Heart left ventricle (tissue), 16 donors: ENCODE data around the gene UBP1. TPM values are rescaled to one million over a fixed set of nuclear protein-coding genes. Genes with fewer than 3 reads are reported as not detected.

Source experiments
- ATAC-seq, 4 donors: fragments of 200-7000 bp; cut with Tn5 transposase; one replicate each; pipeline ENCODE4 v1.9.1; 2020 to 2022; ENCODE audit warnings: moderate library complexity in 4 of 4, mild to moderate bottlenecking in 3 of 4, moderate number of reproducible peaks in 1 of 4
- DNase-seq, 5 donors: peaks; one replicate each; pipeline ENCODE4 v3.0.0-alpha.2; 2020
- H3K27ac ChIP-seq, 12 donors: fragments of 200-600 bp; sonication (generic) in 4 of 12; one replicate each; pipeline versions ENCODE4 v1.5.0 to v1.8.0; 2016 to 2022; ENCODE audit warnings: mild to moderate bottlenecking in 2 of 12
- H3K27me3 ChIP-seq, 9 donors: fragments of 200-600 bp; sonication (generic) in 2 of 9; one replicate each; pipeline versions ENCODE4 v1.5.1 to v1.8.0; 2016 to 2022; ENCODE audit warnings: mild to moderate bottlenecking in 3 of 9
- H3K36me3 ChIP-seq, 9 donors: fragments of 200-600 bp; sonication (generic) in 2 of 9; one replicate each; pipeline versions ENCODE4 v1.5.0 to v1.8.0; 2018 to 2022; ENCODE audit warnings: mild to moderate bottlenecking in 2 of 9
- H3K4me1 ChIP-seq, 12 donors: fragments of 200-600 bp; sonication (generic) in 4 of 12; one replicate each; pipeline versions ENCODE4 v1.5.0 to v1.8.0; 2016 to 2022; ENCODE audit warnings: mild to moderate bottlenecking in 3 of 12
- H3K4me3 ChIP-seq, 12 donors: fragments of 200-600 bp; sonication (generic) in 4 of 12; one replicate each; pipeline versions ENCODE4 v1.5.0 to v1.8.0; 2017 to 2022; ENCODE audit warnings: mild to moderate bottlenecking in 9 of 12, moderate library complexity in 4 of 12
- H3K9me3 ChIP-seq, 12 donors: fragments of 200-600 bp; sonication (generic) in 4 of 12; one replicate each; pipeline versions ENCODE4 v1.5.0 to v1.8.0; 2016 to 2022; ENCODE audit warnings: mild to moderate bottlenecking in 1 of 12
- CTCF ChIP-seq, 12 donors: fragments of 200-600 bp; sonication (generic) in 4 of 12; IDR thresholded peaks; one replicate each; pipeline versions ENCODE4 v1.5.0 to v1.8.0; 2018 to 2022; ENCODE audit warnings: antibody characterized with exemption in 12 of 12, mild to moderate bottlenecking in 5 of 12
- POLR2A ChIP-seq, 2 donors: fragments of 450-650 bp; IDR thresholded peaks; one replicate each; pipeline ENCODE4 v1.6.1; 2017; ENCODE audit warnings: antibody characterized with exemption in 2 of 2, mild to moderate bottlenecking in 2 of 2, moderate library complexity in 2 of 2
- WGBS, 4 donors: extraction: QIAGEN DNeasy Blood & Tissue Kit in 2 of 4; methylation state at CpG; one replicate each; pipeline versions ENCODE4 v1.1.5 to v1.1.7; 2013 to 2018; 5-methylcytosine and 5-hydroxymethylcytosine counted together
- intact Hi-C, 10 donors: fragments of 100-400 bp; cut with DNase I; formaldehyde crosslinking; loops; one replicate each; pipeline versions ENCODE4 v1.11.1 to v1.14.2; 2022
- polyA plus RNA-seq, 2 donors: library from polyadenylated mRNA; stranded (reverse); fragments of 200-250 nt; gene quantifications; one replicate each; pipeline ENCODE4 v1.2.3, GENCODE V29; 2013
- total RNA-seq, 9 donors: library from RNA; depleted of rRNA in 2 of 9; stranded (reverse); fragments of >200 nt in 2 of 9; fragmentation: NEBNext Ultra II Directional in 3 of 9; extraction: Animal tissue kit (Norgen Biotek cat#: 25700) in 3 of 9; gene quantifications; one replicate each; pipeline versions ENCODE4 v1.1.0 to v1.2.4, GENCODE V29; 2016 to 2023
- donor health status: ischemic (EF 13 %, LVEDD 7.1; RV severe dilation, severe dysfunction).
- donor health status: healthy with polysubstance abuse.
- donor health status: DM: no; HTN: yes; CAD: no.
- donor health status: DM: no; HTN: no; CAD: no.
- donor health status: ischemic (EF 25% LVEDD 6.9; RV normal size, moderate dysfunction).
- donor health status: ischemic (EF 25% LVEDD 5.7; RV mildly dilated, moderate dysfunction).
- donor health status: healthy.
- donor health status: DM: yes; HTN: yes; CAD: no.
- donor health status: ischemic (EF 35%, LVEDD 5.7; RV mildly dilated, moderate dysfunction).
- donor health status: nonischemic (EF 11% LVEDD 7.7; RV severe dilation, severe dysfunction).
- donor health status: DM: yes; HTN: yes; CAD: no.
- donor health status: PGD.
- donor health status: ischemic (EF 29% LVEDD 5.4; RV normal size, mild dysfunction).
- donor health status: nonischemic (EF 23%, LVEDD 6.1; RV moderate dilation, normal function).

The UBP1 gene
- total and polyA plus RNA-seq, 11 donors = 11.8 to 53.5 (median 42.0) TPM

GRCh38 chr3:33391255-33391995 lies 48.8 kb downstream of the UBP1 start:
- intact Hi-C loops = no loop called here
- Histone ChIP-seq H3K27me3 (no peaks in the 10 kb centered on the region), H3K4me3 (no peak overlapping the region), H3K36me3 (peaks cover 5 to 100% (median 94%) of the 10 kb centered on the region in 9 donors), H3K9me3 (no peaks in the 10 kb centered on the region), H3K27ac (peak overlapping the region in 2 of 12 donors; percentile 13 to 28), H3K4me1 (peaks cover 0 to 9% (median 0%) of the 10 kb centered on the region in 12 donors)
- ATAC-seq (peak in 2 of 4 donors; percentile 50 to 58), DNase-seq (no peak)
- TF ChIP-seq CTCF (IDR thresholded peaks at IDR 0.05) (no peak), POLR2A (IDR thresholded peaks at IDR 0.05) (no peak)
- 79 to 88% (median 82%) methylated on average over 8 of the region's 8 CpGs for WGBS, 4 donors

GRCh38 chr3:33389908-33390307 lies 50.3 kb downstream of the UBP1 start:
- DNase-seq (no peak), ATAC-seq (peak in 1 of 4 donors; percentile 50)
- no peaks in the 10 kb centered on the region for H3K9me3 ChIP-seq
- intact Hi-C loops = no loop called here
- 90 to 92% (median 91%) methylated on average over 4 of the region's 4 CpGs for WGBS, 4 donors
- no peak overlapping the region for H3K27ac ChIP-seq
- TF ChIP-seq CTCF (IDR thresholded peaks at IDR 0.05) (no peak), POLR2A (IDR thresholded peaks at IDR 0.05) (no peak)
- peaks cover 3 to 100% (median 92%) of the 10 kb centered on the region in 9 donors for H3K36me3 ChIP-seq
- H3K4me3 ChIP-seq = no peak overlapping the region
- peaks cover 0 to 9% (median 0%) of the 10 kb centered on the region in 12 donors for H3K4me1 ChIP-seq
- H3K27me3 ChIP-seq = no peaks in the 10 kb centered on the region

- intact Hi-C loops = no loop called here
- H3K27ac ChIP-seq = no peak overlapping the region
- DNase-seq (no peak), ATAC-seq (no peak)
- H3K4me3 ChIP-seq = no peak overlapping the region
- H3K9me3 ChIP-seq = no peaks in the 10 kb centered on the region
- peaks cover 3 to 100% (median 82%) of the 10 kb centered on the region in 9 donors for H3K36me3 ChIP-seq
- no peaks in the 10 kb centered on the region for H3K27me3 ChIP-seq
- TF ChIP-seq POLR2A (IDR thresholded peaks at IDR 0.05) (no peak), CTCF (IDR thresholded peaks at IDR 0.05) (no peak)
- WGBS, 4 donors = 82 to 87% (median 84%) methylated on average over 7 of the region's 7 CpGs
- H3K4me1 ChIP-seq = peaks cover 0 to 9% (median 0%) of the 10 kb centered on the region in 12 donors
These were observed 51.7 kb downstream of the UBP1 start for GRCh38 chr3:33388374-33389100.

GRCh38 chr3:33386631-33387030 lies 53.6 kb downstream of the UBP1 start:
- ATAC-seq (no peak), DNase-seq (no peak)
- TF ChIP-seq CTCF (IDR thresholded peaks at IDR 0.05) = no peak
- no peak for TF ChIP-seq POLR2A (IDR thresholded peaks at IDR 0.05)
- Histone ChIP-seq H3K27ac (no peak overlapping the region), H3K36me3 (peaks cover 0 to 87% (median 63%) of the 10 kb centered on the region in 9 donors), H3K27me3 (no peaks in the 10 kb centered on the region), H3K9me3 (no peaks in the 10 kb centered on the region), H3K4me3 (no peak overlapping the region), H3K4me1 (peaks cover 0 to 9% (median 0%) of the 10 kb centered on the region in 12 donors)
- WGBS, 4 donors = 78 to 86% (median 79%) methylated on average over 1 of the region's 1 CpG
- intact Hi-C loops = no loop called here
